Measurements from ENCODE around the gene TMEM209.

DNA sequence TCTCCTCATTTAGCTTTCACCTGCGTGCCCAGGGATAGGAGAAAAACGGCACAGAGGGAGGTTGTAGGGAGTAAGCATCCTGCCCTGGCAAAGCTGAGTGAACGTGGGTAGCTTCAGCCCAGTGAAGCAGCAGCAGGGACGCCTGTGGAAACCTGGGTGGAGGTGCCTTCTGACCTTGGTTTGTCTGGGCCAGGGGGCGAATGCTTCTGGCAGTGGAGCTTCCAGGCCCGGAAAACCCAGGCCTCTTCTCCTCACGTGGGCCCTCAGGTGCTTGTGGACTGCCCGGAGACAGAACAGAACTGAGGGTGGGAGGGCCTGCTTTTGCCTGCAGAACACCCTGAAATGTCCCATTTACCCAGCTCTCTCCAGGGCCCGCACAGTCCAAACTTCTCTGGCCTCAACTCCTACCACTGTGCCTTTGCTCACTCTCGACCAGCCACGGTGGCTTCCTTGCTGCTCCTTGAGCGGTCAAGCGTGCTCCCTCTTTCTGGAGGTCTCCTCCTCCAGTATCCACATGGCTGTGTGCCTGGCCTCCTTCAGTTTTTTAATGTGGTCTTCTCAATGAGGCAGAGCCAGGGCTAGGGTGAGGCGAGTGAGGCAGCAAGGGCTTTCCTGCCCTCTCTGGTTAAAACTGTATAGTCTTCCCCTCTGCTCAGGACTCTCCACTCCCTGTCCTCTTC, 62.4 kb downstream of the TMEM209 start:
- TF ChIP-seq, protein P1, sequence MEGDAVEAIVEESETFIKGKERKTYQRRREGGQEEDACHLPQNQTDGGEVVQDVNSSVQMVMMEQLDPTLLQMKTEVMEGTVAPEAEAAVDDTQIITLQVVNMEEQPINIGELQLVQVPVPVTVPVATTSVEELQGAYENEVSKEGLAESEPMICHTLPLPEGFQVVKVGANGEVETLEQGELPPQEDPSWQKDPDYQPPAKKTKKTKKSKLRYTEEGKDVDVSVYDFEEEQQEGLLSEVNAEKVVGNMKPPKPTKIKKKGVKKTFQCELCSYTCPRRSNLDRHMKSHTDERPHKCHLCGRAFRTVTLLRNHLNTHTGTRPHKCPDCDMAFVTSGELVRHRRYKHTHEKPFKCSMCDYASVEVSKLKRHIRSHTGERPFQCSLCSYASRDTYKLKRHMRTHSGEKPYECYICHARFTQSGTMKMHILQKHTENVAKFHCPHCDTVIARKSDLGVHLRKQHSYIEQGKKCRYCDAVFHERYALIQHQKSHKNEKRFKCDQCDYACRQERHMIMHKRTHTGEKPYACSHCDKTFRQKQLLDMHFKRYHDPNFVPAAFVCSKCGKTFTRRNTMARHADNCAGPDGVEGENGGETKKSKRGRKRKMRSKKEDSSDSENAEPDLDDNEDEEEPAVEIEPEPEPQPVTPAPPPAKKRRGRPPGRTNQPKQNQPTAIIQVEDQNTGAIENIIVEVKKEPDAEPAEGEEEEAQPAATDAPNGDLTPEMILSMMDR (conservative IDR thresholded peaks at IDR 0.05; ENCODE audit: low read depth, low read length), result no peak
- no peak for TF ChIP-seq EZH2 (IDR thresholded peaks at IDR 0.05; ENCODE audit: borderline replicate concordance, low read depth, low read length, poor library complexity, severe bottlenecking)
